OCI-LY1 (cell line): ENCODE results near the gene GLDN.

Experiments
- H2AFZ ChIP-seq: fragments of 200-600 bp; sonication (generic), shearing (Covaris generic); 2 replicates; pipeline ENCODE4 v1.6.0; 2014; ENCODE audit warnings: antibody characterized with exemption, mild to moderate bottlenecking, low read length
- H3F3A ChIP-seq: fragments of 200-600 bp; sonication (generic), shearing (Covaris generic); 2 replicates; pipeline ENCODE4 v1.6.0; 2014; ENCODE audit warnings: mild to moderate bottlenecking, antibody characterized with exemption, low read length, moderate library complexity; ENCODE audit not compliant: insufficient read depth
- H3K27ac ChIP-seq: fragments of 200-600 bp; sonication (generic); 2 replicates; pipeline ENCODE4 v1.5.1; 2014; ENCODE audit warnings: low read length, mixed run types, mild to moderate bottlenecking, low read depth; ENCODE audit not compliant: poor library complexity, severe bottlenecking
- H3K27me3 ChIP-seq: fragments of 200-600 bp; sonication (generic); 2 replicates; pipeline ENCODE4 v1.6.0; 2014; ENCODE audit warnings: antibody characterized with exemption, mild to moderate bottlenecking, low read length, moderate library complexity; ENCODE audit not compliant: insufficient read depth
- H3K36me3 ChIP-seq: fragments of 200-600 bp; sonication (generic); 2 replicates; pipeline ENCODE4 v1.6.1; 2014; ENCODE audit warnings: mild to moderate bottlenecking, antibody characterized with exemption, low read length, moderate library complexity, mixed read lengths; ENCODE audit not compliant: insufficient read depth
- H3K4me1 ChIP-seq: fragments of 200-600 bp; sonication (generic); 2 replicates; pipeline ENCODE4 v1.5.1; 2014; ENCODE audit warnings: mild to moderate bottlenecking, low read length, moderate library complexity; ENCODE audit not compliant: insufficient read depth, severe bottlenecking
- H3K4me2 ChIP-seq: fragments of 200-600 bp; sonication (generic), shearing (Covaris generic); 2 replicates; pipeline ENCODE4 v1.6.1; 2014; ENCODE audit warnings: low read length
- H3K4me3 ChIP-seq: fragments of 200-600 bp; sonication (generic); 2 replicates; pipeline ENCODE4 v1.5.1; 2014; ENCODE audit warnings: low read length, low read depth, mild to moderate bottlenecking, mixed read lengths; ENCODE audit not compliant: poor library complexity, severe bottlenecking
- H3K79me2 ChIP-seq: fragments of 200-600 bp; shearing (Covaris generic); 2 replicates; pipeline ENCODE4 v1.6.1; 2016; ENCODE audit warnings: mixed run types, low read length, mixed read lengths; ENCODE audit not compliant: insufficient read depth
- H3K9ac ChIP-seq: fragments of 200-600 bp; sonication (generic), shearing (Covaris generic); 2 replicates; pipeline ENCODE4 v1.6.1; 2014; ENCODE audit warnings: mild to moderate bottlenecking, low read length, mixed read lengths
- H3K9me2 ChIP-seq: fragments of 200-600 bp; sonication (generic), shearing (Covaris generic); 2 replicates; pipeline ENCODE4 v1.6.1; 2014; ENCODE audit warnings: low read depth, mild to moderate bottlenecking, low read length, mixed read lengths
- H3K9me3 ChIP-seq: fragments of 200-600 bp; shearing (Covaris generic); 2 replicates; pipeline ENCODE4 v1.6.1; 2014; ENCODE audit warnings: low read length, mixed read lengths
- H4K20me1 ChIP-seq: fragments of 200-600 bp; sonication (generic), shearing (Covaris generic); 2 replicates; pipeline ENCODE4 v1.6.0; 2016; ENCODE audit warnings: mild to moderate bottlenecking, low read length; ENCODE audit not compliant: insufficient read depth
- CTCF ChIP-seq: fragments of 200-600 bp; sonication (generic), shearing (Covaris generic); IDR thresholded peaks from 2 replicates; pipeline ENCODE4 v1.5.1; 2017; ENCODE audit warnings: mild to moderate bottlenecking, antibody characterized with exemption, low read length, moderate library complexity, mixed read lengths
- EZH2 ChIP-seq: fragments of 200-600 bp; sonication (generic), shearing (Covaris generic); IDR thresholded peaks from 2 replicates; pipeline ENCODE4 v1.8.0; 2017; ENCODE audit warnings: borderline replicate concordance, mixed run types, mild to moderate bottlenecking, antibody characterized with exemption, low read length, moderate library complexity, mixed read lengths

The GLDN gene

DNA sequence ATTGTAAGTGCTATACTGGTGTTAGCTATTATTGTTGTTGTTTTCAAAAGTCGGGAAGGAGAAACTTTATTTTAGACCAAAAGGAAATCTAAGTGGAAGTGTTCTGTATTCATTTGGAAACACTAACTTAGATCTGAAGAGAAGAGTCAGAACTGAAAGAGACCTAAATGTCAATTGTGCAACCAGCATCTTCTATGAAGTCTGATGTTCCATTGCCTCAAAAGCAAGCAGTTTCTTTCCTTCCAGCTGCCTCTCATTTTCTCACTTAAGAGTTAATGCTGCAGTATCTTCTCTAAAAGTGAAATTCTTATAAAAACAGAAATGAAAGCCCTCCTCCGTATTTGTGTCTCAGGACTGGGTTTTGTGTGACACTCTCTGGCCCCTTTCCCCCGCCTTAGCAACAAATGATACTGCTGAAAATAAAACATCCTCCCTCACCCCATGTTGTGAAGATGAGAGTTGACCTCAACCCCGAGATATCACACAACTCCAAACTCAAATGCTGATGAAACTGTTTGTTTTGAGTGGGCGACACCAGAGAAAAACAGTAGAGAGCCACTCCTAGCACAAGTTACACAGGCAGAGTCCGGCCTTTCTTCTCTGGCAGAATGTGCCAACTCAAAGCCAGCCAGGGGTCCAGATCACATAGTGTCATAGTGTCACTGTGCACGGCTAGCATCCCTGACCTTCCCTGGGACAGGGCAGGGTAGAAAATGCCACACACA, 48.9 kb downstream of the GLDN start:
- Histone ChIP-seq H3K9me2 (no peaks in the 10 kb centered on the region), H3K27me3 (no peaks in the 10 kb centered on the region), H3K4me3 (no peak overlapping the region), H3K79me2 (no peaks in the 10 kb centered on the region), H3K4me2 (no peak overlapping the region), H3K9me3 (no peaks in the 10 kb centered on the region), H3K36me3 (no peaks in the 10 kb centered on the region), H3K9ac (no peak overlapping the region), H3K4me1 (no peaks in the 10 kb centered on the region), H3F3A (no peaks in the 10 kb centered on the region), H3K27ac (no peak overlapping the region), H4K20me1 (no peaks in the 10 kb centered on the region), H2AFZ (no peak overlapping the region)
- no peak for TF ChIP-seq CTCF
- no peak for TF ChIP-seq EZH2

DNA sequence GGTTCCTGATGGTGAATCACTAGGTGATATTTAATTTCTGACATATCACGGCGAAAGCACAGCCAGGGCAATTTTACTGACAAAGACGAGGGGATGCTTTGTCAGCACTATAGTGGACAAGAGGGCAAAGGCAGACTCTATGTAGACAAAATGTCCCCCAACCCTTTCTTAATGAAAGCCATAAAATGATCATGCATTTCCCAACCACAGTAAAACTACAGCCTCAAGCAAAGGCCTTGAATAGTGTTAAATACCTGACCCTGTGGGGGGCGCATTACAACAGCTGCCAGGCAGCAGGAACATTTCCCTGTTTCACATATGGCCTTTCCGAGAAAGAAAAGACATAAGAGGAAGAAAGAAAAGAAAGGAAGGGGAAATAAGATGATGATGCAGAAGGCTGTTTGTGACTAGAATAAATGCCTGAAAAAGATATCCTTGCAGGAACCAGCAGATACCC, 49.5 kb downstream of the GLDN start:
- Histone ChIP-seq H3K9me2 (no peaks in the 10 kb centered on the region), H2AFZ (no peak overlapping the region), H3K79me2 (no peaks in the 10 kb centered on the region), H3F3A (no peaks in the 10 kb centered on the region), H3K4me2 (no peak overlapping the region), H4K20me1 (no peaks in the 10 kb centered on the region), H3K36me3 (no peaks in the 10 kb centered on the region), H3K9ac (no peak overlapping the region), H3K4me3 (no peak overlapping the region), H3K27me3 (no peaks in the 10 kb centered on the region), H3K4me1 (no peaks in the 10 kb centered on the region), H3K9me3 (no peaks in the 10 kb centered on the region), H3K27ac (no peak overlapping the region)
- TF ChIP-seq CTCF (peak; percentile 19; the same call in 1 of the 2 replicates), EZH2 (no peak)

DNA sequence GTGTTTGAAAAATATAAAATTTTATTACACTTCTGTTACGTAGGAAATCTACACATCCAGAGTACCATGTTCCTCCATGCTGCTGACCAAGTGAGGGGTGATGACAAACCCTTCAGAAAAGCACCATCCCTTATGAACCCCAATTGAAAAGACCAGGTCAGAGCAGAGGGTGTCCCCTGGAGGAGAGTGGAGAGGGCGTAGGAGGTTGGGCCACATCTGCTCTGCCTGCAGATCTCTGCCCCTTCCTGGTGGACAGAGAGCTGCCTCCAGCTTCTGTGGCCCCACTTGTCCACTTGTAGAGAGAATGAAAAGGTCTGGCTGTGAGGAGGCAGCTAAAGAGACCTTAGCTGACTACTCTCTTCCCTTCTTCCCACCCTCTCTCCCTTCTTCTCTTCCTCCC, 55.5 kb downstream of the GLDN start:
- no peaks in the 10 kb centered on the region for H4K20me1 ChIP-seq
- no peaks in the 10 kb centered on the region for H3K9me2 ChIP-seq
- H3K27me3 ChIP-seq: no peaks in the 10 kb centered on the region
- no peaks in the 10 kb centered on the region for H3F3A ChIP-seq
- no peak overlapping the region for H3K4me3 ChIP-seq
- H2AFZ ChIP-seq: no peak overlapping the region
- no peak overlapping the region for H3K9ac ChIP-seq
- TF ChIP-seq EZH2 (no peak), CTCF (no peak)
- no peak overlapping the region for H3K4me2 ChIP-seq
- H3K4me1 ChIP-seq: no peaks in the 10 kb centered on the region
- no peak overlapping the region for H3K27ac ChIP-seq
- H3K36me3 ChIP-seq: no peaks in the 10 kb centered on the region
- H3K9me3 ChIP-seq: no peaks in the 10 kb centered on the region
- H3K79me2 ChIP-seq: no peaks in the 10 kb centered on the region
